SK-N-SH treated with all-trans-retinoic acid at 6 μM for 48 hours (cell line): Measurements from ENCODE around the gene CDH4.

Experiments
- ATAC-seq: fragments of 200-7000 bp; cut with Tn5 transposase; 3 replicates; pipeline ENCODE4 v1.9.1; 2020; ENCODE audit warnings: mild to moderate bottlenecking, moderate library complexity
- ARNTL ChIP-seq: fragments of 450-650 bp; formaldehyde crosslinking; IDR thresholded peaks from 2 replicates; pipeline ENCODE4 v1.5.0; 2020; ENCODE audit warnings: low read depth, mild to moderate bottlenecking, moderate library complexity, borderline replicate concordance
- BACH2 ChIP-seq: fragments of 250-450 bp; sonication (Bioruptor Pico); IDR thresholded peaks from 2 replicates; pipeline ENCODE4 v1.9.0; 2021; ENCODE audit warnings: mild to moderate bottlenecking, borderline replicate concordance
- CREB5 ChIP-seq: fragments of 250-450 bp; sonication (Bioruptor Pico); IDR thresholded peaks from 2 replicates; pipeline ENCODE4 v1.5.1; 2020; ENCODE audit warnings: low read depth, mild to moderate bottlenecking, moderate library complexity
- CSDC2 ChIP-seq: fragments of 250-450 bp; sonication (Bioruptor Pico); IDR thresholded peaks from 2 replicates; pipeline ENCODE4 v1.5.0; 2020; ENCODE audit warnings: mild to moderate bottlenecking, moderate library complexity
- ESRRG ChIP-seq: fragments of 250-450 bp; sonication (Bioruptor Pico); IDR thresholded peaks from 2 replicates; pipeline ENCODE4 v1.6.1; 2021; ENCODE audit warnings: mild to moderate bottlenecking
- GLIS3 ChIP-seq: fragments of 250-450 bp; sonication (Bioruptor Pico); IDR thresholded peaks from 2 replicates; pipeline ENCODE4 v1.5.0; 2020; ENCODE audit warnings: mild to moderate bottlenecking, moderate library complexity
- ISL1 ChIP-seq: fragments of 250-450 bp; sonication (Bioruptor Pico); IDR thresholded peaks from 2 replicates; pipeline ENCODE4 v2.1.2; 2022; ENCODE audit warnings: mild to moderate bottlenecking, moderate library complexity
- OSR1 ChIP-seq: fragments of 250-450 bp; sonication (Bioruptor Pico); IDR thresholded peaks from 2 replicates; pipeline ENCODE4 v1.8.0; 2022; ENCODE audit warnings: moderate library complexity, mild to moderate bottlenecking, inconsistent platforms
- PPARA ChIP-seq: fragments of 250-450 bp; sonication (Bioruptor Pico); IDR thresholded peaks from 2 replicates; pipeline ENCODE4 v1.5.0; 2020; ENCODE audit warnings: mild to moderate bottlenecking, borderline replicate concordance
- RARB ChIP-seq: fragments of 250-450 bp; sonication (Bioruptor Pico); IDR thresholded peaks from 2 replicates; pipeline ENCODE4 v1.8.0; 2021; ENCODE audit warnings: mild to moderate bottlenecking, moderate library complexity
- SNAI2 ChIP-seq: fragments of 250-450 bp; sonication (Bioruptor Pico); IDR thresholded peaks from 2 replicates; pipeline ENCODE4 v1.5.0; 2020; ENCODE audit warnings: mild to moderate bottlenecking, moderate library complexity
- TCF4 ChIP-seq: fragments of 250-450 bp; sonication (Bioruptor Pico); IDR thresholded peaks from 2 replicates; pipeline ENCODE4 v1.8.0; 2021; ENCODE audit warnings: mild to moderate bottlenecking, moderate library complexity, borderline replicate concordance
- ZFP3 ChIP-seq: fragments of 250-450 bp; sonication (Bioruptor Pico); IDR thresholded peaks from 2 replicates; pipeline ENCODE4 v1.5.0; 2020; ENCODE audit warnings: mild to moderate bottlenecking, moderate library complexity
- ZFP30 ChIP-seq: fragments of 450-650 bp; formaldehyde crosslinking; IDR thresholded peaks from 2 replicates; pipeline ENCODE4 v1.5.0; 2022; ENCODE audit warnings: mild to moderate bottlenecking, moderate library complexity
- ZNF70 ChIP-seq: fragments of 450-650 bp; formaldehyde crosslinking; IDR thresholded peaks from 2 replicates; pipeline ENCODE4 v1.5.0; 2020; ENCODE audit warnings: mild to moderate bottlenecking, moderate library complexity
- TF ChIP-seq, protein P1 (sequence below): fragments of 250-450 bp; sonication (Bioruptor Pico); IDR thresholded peaks from 2 replicates; pipeline ENCODE4 v1.5.0; 2020; ENCODE audit warnings: mild to moderate bottlenecking, moderate library complexity
- TF ChIP-seq, protein P2 (sequence below): fragments of 250-450 bp; sonication (Bioruptor Pico); IDR thresholded peaks from 2 replicates; pipeline ENCODE4 v1.5.1; 2021; ENCODE audit warnings: mild to moderate bottlenecking, moderate library complexity
- TF ChIP-seq, protein P3 (sequence below): fragments of 250-450 bp; sonication (Bioruptor Pico); IDR thresholded peaks from 2 replicates; pipeline ENCODE4 v1.8.0; 2020; ENCODE audit warnings: mild to moderate bottlenecking, moderate library complexity, borderline replicate concordance

The CDH4 gene

GRCh38 chr20:61749406-61750075 is 497.5 kb downstream of the CDH4 start:
- TF ChIP-seq ARNTL (CRISPR knock-in tag) (no peak), ISL1 (CRISPR knock-in tag) (no peak), RARB (CRISPR knock-in tag) (no peak)
- TF ChIP-seq, protein P1, sequence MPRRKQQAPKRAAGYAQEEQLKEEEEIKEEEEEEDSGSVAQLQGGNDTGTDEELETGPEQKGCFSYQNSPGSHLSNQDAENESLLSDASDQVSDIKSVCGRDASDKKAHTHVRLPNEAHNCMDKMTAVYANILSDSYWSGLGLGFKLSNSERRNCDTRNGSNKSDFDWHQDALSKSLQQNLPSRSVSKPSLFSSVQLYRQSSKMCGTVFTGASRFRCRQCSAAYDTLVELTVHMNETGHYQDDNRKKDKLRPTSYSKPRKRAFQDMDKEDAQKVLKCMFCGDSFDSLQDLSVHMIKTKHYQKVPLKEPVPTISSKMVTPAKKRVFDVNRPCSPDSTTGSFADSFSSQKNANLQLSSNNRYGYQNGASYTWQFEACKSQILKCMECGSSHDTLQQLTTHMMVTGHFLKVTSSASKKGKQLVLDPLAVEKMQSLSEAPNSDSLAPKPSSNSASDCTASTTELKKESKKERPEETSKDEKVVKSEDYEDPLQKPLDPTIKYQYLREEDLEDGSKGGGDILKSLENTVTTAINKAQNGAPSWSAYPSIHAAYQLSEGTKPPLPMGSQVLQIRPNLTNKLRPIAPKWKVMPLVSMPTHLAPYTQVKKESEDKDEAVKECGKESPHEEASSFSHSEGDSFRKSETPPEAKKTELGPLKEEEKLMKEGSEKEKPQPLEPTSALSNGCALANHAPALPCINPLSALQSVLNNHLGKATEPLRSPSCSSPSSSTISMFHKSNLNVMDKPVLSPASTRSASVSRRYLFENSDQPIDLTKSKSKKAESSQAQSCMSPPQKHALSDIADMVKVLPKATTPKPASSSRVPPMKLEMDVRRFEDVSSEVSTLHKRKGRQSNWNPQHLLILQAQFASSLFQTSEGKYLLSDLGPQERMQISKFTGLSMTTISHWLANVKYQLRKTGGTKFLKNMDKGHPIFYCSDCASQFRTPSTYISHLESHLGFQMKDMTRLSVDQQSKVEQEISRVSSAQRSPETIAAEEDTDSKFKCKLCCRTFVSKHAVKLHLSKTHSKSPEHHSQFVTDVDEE (CRISPR knock-in tag): no peak
- TF ChIP-seq, protein P2, sequence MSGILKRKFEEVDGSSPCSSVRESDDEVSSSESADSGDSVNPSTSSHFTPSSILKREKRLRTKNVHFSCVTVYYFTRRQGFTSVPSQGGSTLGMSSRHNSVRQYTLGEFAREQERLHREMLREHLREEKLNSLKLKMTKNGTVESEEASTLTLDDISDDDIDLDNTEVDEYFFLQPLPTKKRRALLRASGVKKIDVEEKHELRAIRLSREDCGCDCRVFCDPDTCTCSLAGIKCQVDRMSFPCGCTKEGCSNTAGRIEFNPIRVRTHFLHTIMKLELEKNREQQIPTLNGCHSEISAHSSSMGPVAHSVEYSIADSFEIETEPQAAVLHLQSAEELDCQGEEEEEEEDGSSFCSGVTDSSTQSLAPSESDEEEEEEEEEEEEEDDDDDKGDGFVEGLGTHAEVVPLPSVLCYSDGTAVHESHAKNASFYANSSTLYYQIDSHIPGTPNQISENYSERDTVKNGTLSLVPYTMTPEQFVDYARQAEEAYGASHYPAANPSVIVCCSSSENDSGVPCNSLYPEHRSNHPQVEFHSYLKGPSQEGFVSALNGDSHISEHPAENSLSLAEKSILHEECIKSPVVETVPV (CRISPR knock-in tag): no peak
- ATAC-seq: no peak

- ATAC-seq: no peak
- TF ChIP-seq BACH2 (CRISPR knock-in tag) (no peak), ARNTL (CRISPR knock-in tag) (no peak), ZFP3 (CRISPR knock-in tag) (no peak), OSR1 (CRISPR knock-in tag) (no peak), CSDC2 (no peak), CREB5 (CRISPR knock-in tag) (no peak), GLIS3 (CRISPR knock-in tag) (no peak), RARB (CRISPR knock-in tag) (no peak), ESRRG (CRISPR knock-in tag) (no peak), ZFP30 (CRISPR knock-in tag) (no peak), TCF4 (CRISPR knock-in tag) (no peak)
- TF ChIP-seq, protein P3, sequence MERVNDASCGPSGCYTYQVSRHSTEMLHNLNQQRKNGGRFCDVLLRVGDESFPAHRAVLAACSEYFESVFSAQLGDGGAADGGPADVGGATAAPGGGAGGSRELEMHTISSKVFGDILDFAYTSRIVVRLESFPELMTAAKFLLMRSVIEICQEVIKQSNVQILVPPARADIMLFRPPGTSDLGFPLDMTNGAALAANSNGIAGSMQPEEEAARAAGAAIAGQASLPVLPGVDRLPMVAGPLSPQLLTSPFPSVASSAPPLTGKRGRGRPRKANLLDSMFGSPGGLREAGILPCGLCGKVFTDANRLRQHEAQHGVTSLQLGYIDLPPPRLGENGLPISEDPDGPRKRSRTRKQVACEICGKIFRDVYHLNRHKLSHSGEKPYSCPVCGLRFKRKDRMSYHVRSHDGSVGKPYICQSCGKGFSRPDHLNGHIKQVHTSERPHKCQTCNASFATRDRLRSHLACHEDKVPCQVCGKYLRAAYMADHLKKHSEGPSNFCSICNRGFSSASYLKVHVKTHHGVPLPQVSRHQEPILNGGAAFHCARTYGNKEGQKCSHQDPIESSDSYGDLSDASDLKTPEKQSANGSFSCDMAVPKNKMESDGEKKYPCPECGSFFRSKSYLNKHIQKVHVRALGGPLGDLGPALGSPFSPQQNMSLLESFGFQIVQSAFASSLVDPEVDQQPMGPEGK: no peak
- TF ChIP-seq, protein P1 (CRISPR knock-in tag): no peak
Measured at GRCh38 chr20:61750093-61750492, 498.0 kb downstream of the CDH4 start.

GRCh38 chr20:61752576-61752975 is 500.5 kb downstream of the CDH4 start:
- ATAC-seq: no peak
- TF ChIP-seq GLIS3 (CRISPR knock-in tag): no peak
- TF ChIP-seq, protein P1 (CRISPR knock-in tag): no peak
- no peak for TF ChIP-seq BACH2 (CRISPR knock-in tag)
- TF ChIP-seq PPARA: no peak
- TF ChIP-seq ZFP3 (CRISPR knock-in tag): no peak
- TF ChIP-seq ZNF70 (CRISPR knock-in tag): no peak
- no peak for TF ChIP-seq ESRRG (CRISPR knock-in tag)
- no peak for TF ChIP-seq RARB (CRISPR knock-in tag)
- TF ChIP-seq CREB5 (CRISPR knock-in tag): no peak
- no peak for TF ChIP-seq SNAI2 (CRISPR knock-in tag)
- no peak for TF ChIP-seq ARNTL (CRISPR knock-in tag)
